NCI-H2107 (cell line): ENCODE data around the gene DISC1.
"Not testable (repeated sequence)": the region's sequence is repeated elsewhere in the genome, so short reads cannot be mapped to it uniquely, and the experiment has no call there.

ENCODE experiments used
- DNase-seq: peaks from one replicate; lab custom pipeline; 2025; lab: John Stamatoyannopoulos, UW

DISC1 gene

DNA sequence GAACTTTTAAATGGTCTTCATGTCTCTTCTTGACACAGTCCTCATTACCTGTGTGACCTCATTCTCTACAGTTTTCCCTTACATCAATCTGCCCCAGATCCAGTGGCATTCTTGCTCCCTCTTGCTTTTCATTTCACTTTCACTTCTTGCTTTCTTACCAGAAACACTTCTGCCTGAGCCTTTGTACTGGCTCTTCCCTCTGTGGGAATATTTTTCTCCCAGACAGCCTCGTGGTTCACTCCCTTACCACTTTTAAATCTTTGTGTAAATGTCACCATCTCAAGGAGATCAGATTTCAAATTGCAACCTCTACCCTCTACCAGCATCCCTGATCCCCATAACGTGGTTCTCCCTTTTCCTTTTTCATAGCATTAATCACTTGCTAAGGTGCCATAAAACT, 73.2 kb downstream of the DISC1 start:
- DNase-seq = peak; percentile 11

DNA sequence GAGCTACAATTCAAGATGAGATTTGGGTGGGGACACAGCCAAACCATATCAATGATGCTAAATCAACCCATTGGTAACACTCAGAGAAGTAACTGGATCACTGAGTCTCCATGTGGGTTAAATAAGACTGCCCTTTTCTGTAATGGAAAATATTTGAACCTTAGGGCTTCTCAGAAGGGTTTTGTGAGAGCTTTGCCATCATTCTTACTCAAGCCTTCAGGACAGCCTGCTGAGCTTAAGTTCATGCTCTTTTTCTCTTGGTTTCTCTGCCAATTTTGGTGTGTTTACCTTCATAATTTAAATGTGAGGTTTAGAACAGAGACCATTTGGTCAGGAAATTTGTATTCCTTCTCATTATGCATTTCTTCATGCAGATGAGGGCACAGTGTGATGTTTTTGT, 74.7 kb downstream of the DISC1 start:
- no peak for DNase-seq

DNA sequence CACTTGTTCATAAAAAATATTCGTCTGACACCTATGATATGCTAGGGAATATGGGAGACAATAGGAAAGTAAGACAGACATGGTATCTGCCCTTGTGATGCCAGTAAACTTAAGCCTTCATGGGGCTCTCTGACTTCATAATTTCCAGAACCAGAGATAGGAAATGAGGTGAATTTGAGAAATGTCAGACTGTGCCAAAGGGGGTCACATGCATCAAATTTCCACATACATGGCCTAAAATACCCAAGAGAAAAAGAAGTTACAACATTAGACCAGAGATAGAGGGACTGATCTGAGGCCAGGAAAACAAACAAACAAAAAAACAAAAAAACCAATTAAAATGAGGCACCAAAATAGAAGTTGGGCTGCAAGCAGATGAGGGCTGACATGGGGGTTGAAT, 75.7 kb downstream of the DISC1 start:
- no peak for DNase-seq

DNA sequence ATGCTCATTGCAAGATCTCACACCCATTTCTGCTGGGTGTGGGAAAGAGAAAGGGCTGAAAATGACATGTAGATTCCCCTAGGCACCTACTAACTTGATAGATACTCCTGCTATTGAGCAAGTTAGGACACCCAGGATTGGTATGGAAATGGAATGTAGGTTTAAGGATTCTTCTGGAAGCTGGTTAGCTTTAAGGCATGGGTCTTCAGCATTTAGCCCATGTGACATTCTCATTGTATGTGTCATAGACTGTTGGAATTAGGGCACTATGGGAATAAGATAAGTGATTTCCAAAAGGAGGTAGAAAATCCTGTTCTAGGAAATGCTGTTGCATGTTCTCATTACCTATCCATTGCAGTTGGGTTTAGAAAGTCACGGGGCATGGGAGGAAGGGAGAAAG, 76.2 kb downstream of the DISC1 start:
- no peak for DNase-seq

- DNase-seq = no peak
Measured at GRCh38 chr1:231705806-231706760, 79.5 kb downstream of the DISC1 start.

DNA sequence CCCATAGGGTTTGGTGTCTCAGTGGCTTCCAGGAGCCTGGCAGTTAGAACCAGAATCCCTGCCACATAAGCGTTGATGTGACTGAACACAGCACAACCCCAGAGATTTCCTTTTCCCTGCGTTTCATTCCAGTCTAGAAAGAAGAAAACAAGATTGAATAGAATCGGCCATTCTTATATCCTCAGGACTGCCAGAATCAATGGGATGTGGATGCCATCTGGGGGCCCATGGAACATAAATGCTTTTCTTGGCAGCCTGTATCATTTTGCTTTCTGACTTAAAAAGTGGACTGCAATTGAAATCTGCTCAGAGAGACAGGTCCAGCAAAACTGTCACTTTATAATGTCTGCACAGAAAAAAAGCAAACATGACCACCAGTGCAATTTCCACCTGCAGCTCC, 80.3 kb downstream of the DISC1 start:
- DNase-seq = no peak

DNA sequence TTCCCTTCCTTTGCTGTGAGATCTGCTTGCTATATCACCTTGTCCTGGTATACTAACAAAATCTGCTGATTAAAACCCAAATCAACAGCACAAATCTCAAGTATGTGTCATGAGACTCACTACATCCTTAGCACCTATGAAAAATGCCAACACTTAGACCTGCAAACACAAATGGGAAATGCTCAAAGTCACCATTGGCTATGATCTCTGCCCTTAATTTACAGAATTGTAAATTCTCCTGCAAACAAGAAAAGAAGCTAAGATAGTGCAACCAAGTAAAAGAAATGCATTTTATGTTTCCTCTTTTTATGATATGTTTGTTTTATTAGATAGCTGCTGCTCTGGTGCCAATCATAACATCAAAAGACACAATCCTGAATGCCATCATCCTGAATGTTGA, 80.8 kb downstream of the DISC1 start:
- no peak for DNase-seq

DNA sequence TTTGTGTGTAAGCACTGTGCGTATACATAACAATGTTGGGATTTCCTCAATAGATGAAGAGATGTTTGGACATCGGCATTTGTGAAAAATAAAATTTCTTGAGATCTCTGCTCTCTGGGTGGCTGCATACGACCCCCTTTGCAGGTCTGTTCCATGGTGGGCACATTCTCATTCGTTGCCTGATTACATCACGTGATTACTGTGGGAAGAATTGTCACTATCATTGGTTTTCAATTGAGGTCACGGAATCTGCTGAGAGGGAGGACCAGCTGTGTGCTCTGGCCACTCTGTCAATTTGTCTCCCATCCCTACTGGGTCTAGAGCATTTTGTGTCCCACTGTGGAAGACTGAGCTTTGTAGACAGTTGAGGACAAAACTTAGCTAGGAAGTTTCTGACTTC, 81.8 kb downstream of the DISC1 start:
- DNase-seq = no peak

DNA sequence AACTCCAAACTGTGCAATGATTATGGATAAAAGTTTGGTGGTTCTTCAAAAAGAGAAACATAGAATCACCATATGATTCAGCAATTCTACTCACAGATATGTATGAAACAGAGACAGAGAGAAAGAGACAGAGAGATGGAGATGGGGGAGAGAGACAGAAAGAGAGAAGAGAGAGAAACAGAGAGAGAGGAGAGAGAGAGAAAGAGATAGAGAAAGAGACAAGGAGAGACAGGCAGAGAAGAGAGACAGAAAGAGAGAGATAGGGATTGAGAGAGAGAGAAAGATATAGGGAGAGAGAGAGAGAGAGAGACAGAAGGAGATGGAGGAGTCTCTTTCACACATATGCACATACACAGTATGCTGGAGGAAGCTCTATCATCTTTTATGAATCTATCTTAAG, 87.8 kb downstream of the DISC1 start:
- DNase-seq = no peak

- no peak for DNase-seq
Measured at GRCh38 chr1:231715816-231716722, 89.5 kb downstream of the DISC1 start.

DNA sequence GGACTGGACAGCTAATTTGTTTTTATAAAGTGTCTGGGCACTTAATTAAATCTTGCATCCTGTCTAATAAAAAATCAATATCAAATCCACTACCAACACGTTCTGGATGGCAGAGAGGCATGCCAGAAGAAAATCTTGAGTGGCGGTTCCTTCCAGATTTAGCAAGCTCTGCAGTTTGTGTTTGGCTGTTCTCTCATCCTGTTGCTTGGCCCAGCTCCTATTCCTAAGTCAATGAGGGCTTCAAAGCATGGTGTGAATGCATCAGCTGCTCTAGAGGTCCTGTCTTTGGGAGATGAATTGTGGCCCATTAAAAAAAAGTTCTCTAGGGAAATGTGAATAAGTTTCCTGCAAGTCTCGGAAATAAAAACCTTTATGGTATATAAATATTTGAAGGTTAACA, 90.3 kb downstream of the DISC1 start:
- no peak for DNase-seq

GRCh38 chr1:231719485-231720183, 93.0 kb downstream of the DISC1 start:
- DNase-seq = no peak

- DNase-seq = peak; percentile 52
Measured at GRCh38 chr1:231720652-231721325, 94.2 kb downstream of the DISC1 start.

GRCh38 chr1:231721436-231721835, 94.8 kb downstream of the DISC1 start:
- no peak for DNase-seq

DNA sequence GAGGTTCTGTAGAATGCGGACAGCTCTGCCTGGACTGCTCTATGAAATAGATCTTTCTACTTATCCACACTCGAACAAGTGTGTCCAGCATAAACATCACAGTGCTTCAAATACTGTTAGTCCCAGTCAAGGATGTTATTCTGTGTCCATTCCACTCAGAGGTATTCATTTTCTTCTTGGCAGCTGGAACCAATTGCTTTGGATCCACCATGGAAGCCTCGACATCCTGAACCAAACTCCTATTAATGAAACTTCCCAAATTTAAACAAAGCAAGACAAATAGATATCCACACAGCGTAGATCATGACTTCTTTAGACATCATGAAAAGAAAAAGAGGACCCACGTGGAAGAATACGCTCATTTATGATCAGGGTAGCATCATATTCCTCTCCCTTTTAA, 95.8 kb downstream of the DISC1 start:
- DNase-seq = no peak

DNA sequence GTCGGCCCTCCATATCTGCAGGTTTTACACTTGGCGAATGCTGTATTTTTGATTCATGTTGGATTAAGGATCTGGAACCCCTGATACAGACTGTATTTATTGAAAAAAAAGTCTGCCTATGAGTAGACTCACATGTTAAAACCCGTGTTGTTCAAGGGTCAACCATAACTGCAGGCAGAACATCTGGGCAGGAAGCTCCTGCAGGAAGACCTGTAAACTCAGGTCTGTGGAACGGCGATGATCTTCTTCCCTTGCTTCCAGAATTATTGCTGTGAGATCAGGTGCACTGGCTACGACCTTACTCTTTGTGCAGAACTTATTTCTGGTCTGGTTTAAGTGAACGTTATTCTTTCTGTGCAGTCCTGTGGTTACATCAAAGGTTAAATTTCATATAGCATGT, 96.6 kb downstream of the DISC1 start:
- DNase-seq = no peak

GRCh38 chr1:231724041-231724440, 97.5 kb downstream of the DISC1 start:
- DNase-seq = no peak

DNA sequence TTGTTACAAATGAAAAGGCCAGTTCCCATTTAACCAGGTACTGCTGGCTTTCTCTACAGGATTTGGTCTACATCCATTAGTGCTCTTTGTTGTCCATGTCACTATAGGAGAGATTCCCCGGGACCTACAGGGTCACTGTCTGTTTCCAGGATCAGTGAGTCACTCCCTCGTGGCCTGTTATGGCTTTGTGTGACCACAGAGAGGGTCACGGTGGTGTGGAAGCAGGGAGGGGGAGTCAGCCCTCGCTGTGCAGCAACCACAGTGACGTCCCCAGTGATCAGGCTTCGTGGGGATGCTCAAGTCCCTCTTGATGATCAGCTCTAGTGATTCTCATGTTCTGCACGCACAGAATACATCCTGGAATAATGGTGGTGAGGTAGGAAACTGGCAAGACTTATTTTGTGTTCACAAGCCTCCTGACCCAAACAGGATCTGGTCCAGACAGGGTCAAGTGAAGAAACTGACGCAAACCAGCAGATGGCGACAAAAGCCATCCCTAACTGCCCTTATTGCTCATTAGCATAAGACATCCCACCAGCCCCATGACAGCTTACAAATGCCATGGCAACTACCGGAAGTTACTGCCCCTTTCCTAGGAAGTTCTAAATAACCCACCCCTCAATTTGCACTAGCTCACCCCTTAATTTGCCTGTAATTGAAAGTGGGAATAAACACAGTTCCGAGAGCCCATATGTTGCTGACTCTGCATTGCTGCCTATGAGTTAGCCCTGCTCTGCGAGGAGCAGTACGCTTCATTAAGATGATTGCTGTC, 98.5 kb downstream of the DISC1 start:
- DNase-seq = no peak

GRCh38 chr1:231727171-231727570, 100.6 kb downstream of the DISC1 start:
- no peak for DNase-seq

GRCh38 chr1:231728987-231729386, 102.4 kb downstream of the DISC1 start:
- not testable (repeated sequence) for DNase-seq

DNA sequence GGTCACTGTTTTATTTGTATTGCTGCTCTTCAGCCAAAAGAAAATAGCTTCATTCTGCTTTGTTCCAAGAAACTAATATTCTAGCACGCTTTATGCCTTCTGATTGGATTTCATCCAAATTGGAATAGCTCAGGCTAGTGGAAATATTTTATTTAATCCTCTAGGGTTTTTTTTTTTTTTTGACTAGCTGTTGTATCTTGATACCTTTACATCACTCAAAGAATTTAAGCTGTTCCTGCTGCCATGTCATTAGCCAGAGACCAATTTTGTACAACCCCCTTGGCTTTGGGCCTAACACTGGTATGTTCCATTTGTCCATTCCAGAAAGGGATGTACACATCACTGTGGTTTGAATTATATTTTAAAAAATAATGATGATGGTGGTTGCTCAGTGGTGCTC, 103.0 kb downstream of the DISC1 start:
- no peak for DNase-seq
